GM19328 (cell line): ENCODE measurements around the gene ZNRD2.
"Not testable (repeated sequence)": the region's sequence is repeated elsewhere in the genome, so short reads cannot be mapped to it uniquely, and the experiment has no call there.

ENCODE experiments used
- ATAC-seq: cut with Tn5 transposase; IDR thresholded peaks from one replicate; pipeline ENCODE4 v1.9.1; 2021; ENCODE audit warnings: mild to moderate bottlenecking, moderate library complexity; ENCODE audit not compliant: unreplicated experiment

ZNRD2 gene, protein sequence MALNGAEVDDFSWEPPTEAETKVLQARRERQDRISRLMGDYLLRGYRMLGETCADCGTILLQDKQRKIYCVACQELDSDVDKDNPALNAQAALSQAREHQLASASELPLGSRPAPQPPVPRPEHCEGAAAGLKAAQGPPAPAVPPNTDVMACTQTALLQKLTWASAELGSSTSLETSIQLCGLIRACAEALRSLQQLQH

DNA sequence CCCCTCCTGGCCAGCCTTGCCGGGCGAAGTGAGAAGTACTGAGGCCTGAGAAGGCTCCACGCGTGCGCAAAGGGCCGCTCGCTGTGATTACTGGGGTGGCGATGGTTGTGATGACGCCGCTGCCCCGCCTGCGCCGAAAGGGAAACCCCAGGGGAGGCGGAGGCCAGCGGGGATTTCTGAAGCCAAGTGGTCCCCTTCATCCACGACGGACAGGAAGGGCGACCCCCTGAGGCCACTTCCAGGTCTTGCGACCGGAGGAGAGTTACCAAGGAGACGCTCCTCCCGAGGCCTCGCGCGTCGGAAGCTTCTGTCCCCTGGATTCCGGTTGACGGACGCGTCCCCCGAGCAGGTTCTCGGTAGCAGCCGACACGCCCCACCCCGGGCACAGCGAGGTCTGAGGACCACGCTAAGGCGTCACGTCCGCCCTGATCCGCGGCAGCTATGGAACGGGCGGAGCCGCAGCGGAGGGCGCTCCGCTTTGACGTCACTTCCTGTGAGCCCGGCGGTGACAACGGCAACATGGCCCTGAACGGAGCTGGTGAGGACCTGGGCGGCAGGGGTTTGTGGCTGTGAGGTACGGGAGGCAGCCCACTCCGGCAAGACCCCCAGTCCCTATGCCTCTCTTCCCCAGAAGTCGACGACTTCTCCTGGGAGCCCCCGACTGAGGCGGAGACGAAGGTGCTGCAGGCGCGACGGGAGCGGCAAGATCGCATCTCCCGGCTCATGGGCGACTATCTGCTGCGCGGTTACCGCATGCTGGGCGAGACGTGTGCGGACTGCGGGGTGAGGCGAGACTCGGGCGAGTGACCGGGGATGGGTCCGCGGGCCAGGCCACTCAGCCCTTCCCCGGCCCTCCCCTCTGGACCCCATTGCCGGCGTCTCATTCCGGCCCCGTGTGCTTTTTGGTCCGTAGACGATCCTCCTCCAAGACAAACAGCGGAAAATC, at the start of gene ZNRD2:
Gene ZNRD2, plus strand, starts transcription at position 505 of the 946 bp plus-strand sequence. Its CDS starts 15 bp downstream, at position 520.
- peak; percentile 57 for ATAC-seq

DNA sequence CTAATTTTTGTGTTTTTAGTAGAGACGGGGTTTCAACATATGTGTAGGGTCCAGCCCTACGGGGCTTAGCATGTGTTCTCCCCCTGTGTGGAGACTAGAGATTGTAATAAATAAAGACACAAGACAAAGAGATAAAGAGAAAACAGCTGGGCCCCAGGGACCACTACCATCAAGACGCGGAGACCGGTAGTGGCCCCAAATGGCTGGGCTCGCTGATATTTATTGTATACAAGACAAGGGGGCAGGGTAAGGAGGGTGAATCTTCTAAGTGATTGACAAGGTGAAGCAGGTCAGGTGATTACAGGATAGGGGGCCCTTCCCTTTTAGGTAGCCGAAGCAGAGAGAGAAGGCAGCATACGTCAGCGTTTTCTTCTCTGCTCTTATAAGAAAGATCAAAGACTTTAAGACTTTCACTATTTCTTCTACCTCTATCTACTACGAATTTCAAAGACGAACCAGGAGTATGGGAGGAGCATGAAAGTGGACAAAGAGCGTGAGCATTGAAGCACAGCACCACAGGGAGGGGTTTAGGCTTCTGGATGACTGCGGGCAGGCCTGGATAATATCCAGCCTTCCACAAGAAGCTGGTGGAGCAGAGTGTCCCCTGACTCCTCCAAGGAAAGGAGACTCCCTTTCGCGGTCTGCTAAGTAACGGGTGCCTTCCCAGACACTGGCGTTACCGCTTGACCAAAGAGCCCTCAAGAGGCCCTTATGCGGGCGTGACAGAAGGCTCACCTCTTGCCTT, 48.3 kb upstream of the ZNRD2 start:
- ATAC-seq: not testable (repeated sequence)

DNA sequence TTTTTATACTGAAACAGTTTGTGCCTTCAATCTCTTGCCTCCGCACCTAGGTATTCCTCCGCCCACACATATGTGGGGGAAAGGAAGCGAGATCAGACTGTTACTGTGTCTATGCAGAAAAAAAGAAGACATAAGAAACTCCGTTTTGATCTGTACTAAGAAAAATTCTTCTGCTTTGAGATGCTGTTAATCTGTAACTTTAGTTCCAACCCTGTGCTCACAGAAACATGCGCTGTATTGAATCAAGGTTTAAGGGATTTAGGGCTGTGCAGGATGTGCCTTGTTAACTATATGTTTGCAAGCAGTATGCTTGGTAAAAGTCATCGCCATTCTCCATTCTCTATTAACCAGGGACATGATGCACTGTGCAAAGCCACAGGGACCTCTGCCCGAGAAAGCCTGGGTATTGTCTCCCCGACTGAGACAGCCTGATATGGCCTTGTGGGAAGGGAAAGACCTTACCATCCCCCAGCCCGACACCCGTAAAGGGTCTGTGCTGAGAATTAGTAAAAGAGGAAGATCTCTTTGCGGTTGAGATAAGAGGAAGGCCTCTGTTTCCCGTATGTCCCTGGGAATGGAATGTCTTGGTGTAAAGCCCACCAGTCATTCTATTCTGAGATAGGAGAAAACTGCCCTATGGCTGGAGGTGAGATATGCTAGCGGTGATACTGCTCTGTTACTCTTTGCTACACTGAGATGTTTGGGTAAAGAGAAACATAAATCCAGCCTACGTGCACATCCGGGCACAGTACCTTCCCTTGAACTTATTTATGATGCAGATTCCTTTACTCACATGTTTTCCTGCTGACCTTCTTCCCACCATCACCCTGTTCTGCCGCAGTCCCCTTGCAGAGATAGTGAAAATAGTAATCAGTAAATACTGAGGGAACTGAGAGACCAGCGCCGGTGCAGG, 47.3 kb upstream of the ZNRD2 start:
- ATAC-seq: not testable (repeated sequence)

DNA sequence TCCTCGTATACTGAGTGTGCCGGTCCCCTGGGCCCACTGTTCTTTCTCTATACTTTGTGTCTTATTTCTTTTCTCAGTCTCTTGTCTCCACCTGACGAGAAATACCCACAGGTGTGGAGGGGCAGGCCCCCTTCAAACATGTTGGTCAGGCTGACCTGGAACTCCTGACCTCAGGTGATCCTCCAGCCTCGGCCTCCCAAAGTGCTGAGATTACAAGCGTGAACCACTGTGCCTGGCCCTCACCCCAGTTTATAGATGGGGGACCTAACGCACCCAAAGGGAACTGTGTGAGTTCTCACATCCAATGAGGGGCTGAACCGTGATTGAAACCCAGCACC, 46.7 kb upstream of the ZNRD2 start:
- ATAC-seq: not testable (repeated sequence)

DNA sequence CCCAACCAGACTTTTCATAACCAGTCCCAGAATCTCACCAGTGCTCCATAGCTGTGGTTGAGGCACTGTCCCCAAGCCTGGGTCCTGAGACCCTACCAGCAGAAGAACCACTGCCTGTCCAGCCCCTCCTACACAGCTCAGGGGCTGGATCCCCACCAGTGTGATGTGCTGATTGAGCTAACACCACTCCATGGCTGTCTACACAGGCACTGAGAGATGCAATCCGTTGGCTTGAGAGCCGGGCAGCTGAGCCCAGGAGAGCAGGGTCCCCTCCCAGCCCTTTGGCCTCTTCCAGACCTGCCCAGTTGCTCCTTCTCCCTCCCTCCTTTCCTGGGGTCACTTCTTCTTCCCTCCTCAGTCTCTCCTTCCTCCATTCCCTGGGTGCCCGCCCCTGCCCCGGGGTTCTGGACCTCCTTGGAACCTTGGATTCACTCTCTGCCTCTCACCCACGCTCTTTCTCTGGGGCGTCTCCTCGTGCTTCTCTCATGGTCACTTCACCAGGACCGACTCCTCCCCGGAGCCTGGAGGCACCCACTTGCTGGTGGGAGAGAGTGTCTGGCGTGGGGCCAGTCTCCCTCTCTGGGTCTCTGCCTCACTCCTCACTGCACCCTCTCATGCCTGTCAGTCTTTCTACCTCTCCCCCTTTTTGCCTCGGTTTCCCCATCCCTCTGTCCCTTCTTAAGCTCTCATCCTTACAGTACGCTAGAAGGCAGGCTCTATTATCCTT, 46.1 kb upstream of the ZNRD2 start:
- no peak for ATAC-seq

DNA sequence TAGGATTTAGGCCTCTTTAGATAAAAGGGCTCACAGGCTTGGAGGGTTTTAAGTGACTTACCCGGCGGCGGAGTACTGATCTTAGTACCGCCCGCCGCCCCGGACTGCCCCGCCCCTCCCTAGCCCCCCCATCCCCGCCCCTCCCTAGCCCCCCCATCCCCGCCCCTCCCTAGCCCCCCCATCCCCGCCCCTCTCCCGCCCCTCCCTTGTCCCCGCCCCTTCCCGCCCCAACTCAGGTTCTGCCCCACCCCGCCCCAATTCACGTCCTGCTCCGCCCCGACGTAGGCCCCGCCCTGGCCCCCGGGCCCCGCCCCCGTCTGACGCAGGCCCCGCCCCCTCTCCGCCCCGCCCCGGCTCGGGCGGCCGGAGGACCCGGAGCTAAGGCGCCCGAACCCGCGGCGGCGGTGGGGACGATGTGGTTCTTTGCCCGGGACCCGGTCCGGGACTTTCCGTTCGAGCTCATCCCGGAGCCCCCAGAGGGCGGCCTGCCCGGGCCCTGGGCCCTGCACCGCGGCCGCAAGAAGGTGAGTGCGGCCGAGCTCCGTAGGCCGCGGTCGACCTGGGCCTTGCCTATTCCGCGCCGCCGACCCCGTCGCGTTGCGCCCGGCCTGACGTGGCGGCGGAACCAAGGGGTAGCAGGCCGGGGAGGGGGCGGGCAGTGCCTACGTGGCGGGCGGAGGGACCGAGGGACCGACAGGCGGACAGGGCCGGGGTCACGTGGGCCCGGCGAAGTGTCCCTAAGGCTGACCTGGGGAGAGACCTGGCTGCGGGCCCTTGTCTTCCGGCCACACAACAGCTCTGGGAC, 45.3 kb upstream of the ZNRD2 start, which contains the start of gene SCYL1:
Gene SCYL1, plus strand, starts transcription at position 343 of the 805 bp plus-strand sequence. Its CDS starts 71 bp downstream, at position 414.
- ATAC-seq: peak; percentile 55

DNA sequence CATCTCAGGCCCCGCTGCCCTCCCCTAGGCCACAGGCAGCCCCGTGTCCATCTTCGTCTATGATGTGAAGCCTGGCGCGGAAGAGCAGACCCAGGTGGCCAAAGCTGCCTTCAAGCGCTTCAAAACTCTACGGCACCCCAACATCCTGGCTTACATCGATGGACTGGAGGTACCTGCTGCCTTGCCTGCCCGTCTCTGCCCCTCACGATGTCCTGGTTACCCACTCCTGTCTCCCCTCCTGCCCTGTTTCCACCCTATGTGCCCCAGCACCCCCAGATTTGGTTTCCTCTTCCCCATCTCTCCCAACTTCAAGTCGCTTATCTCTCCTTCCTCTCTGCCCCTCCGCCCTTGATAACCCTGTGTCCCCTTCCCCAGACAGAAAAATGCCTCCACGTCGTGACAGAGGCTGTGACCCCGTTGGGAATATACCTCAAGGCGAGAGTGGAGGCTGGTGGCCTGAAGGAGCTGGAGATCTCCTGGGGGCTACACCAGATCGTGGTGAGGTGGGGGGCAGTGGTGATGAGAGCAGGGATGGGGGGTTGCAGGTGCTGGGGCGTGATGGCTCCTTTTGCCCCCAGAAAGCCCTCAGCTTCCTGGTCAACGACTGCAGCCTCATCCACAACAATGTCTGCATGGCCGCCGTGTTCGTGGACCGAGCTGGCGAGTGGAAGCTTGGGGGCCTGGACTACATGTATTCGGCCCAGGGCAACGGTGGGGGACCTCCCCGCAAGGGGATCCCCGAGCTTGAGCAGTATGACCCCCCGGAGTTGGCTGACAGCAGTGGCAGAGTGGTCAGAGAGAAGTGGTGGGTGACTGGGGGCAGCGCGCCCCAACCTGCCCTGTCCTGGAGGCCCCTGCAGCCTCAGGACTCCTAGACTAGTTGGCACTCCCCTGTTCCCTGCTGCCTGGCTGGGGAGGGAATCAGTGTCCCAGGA, 44.5 kb upstream of the ZNRD2 start:
- ATAC-seq: no peak

DNA sequence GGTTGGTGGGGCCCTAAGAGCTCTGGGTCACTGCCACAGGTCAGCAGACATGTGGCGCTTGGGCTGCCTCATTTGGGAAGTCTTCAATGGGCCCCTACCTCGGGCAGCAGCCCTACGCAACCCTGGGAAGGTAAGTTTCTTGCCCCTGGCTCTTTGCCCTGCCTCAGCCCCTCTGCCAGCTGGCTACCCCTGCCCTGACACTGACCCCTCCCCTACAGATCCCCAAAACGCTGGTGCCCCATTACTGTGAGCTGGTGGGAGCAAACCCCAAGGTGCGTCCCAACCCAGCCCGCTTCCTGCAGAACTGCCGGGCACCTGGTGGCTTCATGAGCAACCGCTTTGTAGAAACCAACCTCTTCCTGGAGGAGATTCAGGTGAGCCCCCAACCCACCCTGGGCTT, 43.5 kb upstream of the ZNRD2 start:
- ATAC-seq: no peak

DNA sequence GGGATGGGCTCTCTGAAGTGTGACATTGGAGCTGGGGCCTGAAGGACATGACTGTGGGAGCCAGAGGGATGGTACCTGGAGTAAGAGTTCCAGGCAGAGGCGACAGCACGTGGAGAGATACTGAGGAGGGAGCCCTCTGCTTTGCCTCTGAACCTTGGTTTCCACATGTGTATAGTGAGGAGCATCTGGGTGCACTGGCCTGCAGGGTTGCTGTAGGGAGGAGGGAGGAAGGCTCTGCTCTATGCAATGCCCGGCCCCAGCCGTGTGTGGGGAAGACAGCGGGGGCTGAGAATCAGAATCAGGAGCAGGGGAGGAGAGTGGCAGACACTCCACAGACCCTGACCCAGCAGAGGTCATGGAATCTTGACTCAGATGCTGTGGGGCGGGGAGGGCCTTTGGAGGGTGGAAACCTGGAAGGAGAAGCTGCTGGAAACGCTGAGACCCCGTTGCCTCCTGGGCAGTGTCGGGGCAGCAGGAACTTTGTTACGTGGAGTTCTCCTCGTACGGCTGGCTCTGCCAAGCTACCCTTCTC, 41.4 kb upstream of the ZNRD2 start:
- ATAC-seq: no peak

DNA sequence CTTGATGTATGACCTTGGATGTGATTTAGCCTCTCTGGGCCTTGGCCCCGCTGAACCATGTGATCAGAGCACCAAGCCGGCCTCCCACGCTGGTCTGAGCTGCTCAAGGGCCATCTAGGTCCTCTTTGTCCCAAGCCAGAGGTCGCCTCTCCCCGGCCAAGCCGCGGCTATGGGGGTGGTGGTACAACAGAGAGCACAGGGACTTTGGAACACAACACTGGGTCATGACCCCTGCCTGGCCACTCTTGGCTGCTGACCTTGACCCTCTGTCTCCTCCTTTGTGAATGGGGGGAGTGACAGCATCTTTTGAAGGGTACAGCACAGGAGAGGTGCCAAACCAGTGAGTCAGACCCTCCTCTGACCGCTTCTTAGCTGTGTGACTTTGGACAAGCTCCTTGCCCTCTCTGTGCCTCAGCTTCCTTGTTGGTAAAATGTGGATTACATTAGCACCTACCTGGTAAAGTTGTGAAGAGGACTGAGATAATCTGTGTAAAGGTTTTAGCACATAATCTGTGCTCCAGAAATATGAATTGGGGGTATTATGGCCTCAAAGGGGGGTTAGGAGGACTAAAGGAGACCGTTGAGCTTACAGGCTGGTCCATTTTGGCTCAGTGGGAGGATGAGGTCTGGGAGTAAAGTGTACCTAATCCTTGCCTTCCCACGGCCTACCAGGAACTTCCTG, 40.7 kb upstream of the ZNRD2 start:
- no peak for ATAC-seq

DNA sequence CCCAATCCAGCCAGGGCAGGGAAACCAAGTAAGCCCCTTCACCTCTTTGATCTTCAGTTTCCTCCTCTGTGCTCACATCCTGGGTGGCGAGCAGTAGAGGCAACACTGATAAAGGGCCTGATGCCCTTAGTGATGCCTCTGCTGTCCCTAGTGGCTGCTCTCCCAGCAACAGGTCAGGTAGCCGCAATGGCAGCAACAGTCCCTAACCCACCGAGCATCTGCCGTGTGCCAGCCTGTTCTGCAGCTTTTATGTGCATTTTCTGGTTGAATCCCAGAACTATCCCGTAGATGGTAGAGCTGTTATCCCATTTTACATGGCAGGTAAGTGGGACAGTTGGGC, 40.1 kb upstream of the ZNRD2 start:
- ATAC-seq: no peak

DNA sequence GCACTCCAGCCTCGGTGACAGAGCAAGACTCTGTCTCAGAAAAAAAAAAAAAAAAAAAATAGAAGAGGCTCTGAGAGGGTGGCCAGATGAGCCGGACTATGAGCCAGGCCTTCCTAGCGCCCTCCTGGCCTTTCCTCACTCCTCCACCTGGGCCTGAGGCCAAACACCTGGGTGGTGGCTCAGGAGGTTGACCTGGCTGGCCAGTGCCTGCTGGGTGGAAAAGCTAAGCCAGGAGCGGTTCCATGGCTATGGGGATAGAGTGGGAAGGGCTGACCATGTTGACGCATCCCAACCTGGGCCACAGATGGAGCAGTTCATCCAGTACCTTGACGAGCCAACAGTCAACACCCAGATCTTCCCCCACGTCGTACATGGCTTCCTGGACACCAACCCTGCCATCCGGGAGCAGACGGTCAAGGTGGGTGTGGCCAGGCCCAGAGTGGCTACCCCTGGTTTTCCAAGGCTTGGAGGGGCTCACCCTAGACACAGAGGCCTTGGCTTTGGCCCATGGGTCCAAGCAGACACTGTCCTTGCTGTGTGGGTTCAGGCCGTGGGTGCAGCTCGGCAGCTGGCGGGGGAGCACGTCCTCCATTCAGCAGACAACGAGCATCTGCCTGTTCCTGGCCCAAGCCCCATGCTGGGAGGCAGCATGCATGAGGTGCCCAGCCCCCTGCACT, 37.8 kb upstream of the ZNRD2 start:
- ATAC-seq: no peak

DNA sequence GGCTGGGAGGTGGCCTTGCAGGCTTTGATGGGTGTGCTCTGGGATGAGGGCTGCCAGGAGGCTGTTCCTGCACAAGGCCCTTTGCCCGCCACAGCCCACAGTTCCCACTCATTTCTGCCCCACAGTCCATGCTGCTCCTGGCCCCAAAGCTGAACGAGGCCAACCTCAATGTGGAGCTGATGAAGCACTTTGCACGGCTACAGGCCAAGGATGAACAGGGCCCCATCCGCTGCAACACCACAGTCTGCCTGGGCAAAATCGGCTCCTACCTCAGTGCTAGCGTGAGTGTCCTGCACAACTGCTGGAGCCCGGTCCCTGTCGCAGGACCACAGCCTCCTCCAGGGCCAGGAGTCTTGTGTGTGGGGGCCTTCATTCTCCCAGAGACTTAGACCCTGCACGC, 35.2 kb upstream of the ZNRD2 start:
- ATAC-seq: no peak

DNA sequence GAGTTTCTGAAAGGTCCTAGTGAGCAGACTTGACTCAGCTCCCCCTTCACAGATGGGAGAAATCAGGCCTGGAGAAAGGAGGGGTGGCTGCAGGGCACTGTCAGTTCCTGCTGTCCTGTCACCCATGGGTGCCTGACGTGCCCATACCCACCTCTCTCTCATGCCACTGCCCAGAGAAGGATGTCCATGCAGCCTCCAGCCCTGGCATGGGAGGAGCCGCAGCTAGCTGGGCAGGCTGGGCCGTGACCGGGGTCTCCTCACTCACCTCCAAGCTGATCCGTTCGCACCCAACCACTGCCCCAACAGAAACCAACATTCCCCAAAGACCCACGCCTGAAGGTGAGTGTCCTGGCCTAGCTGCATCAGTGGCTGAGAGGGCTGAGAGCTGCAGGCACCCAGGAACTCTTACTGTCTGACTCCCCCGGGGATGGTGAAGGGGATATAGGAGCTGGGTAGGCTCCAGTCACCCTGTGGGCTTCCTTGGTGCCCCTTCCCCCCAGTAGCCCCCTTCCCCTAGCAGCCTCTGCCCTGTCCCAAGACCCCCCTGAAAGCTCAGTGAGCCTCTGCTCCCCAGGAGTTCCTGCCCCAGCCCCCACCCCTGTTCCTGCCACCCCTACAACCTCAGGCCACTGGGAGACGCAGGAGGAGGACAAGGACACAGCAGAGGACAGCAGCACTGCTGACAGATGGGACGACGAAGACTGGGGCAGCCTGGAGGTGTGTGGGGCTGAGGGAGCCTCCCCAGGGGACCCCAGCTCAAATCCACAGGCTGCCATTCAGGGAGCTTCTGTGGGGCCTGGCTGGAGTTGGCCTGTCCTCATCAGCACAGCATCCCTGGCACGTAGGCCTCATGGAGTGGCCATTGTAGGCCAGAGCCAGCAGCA, 33.6 kb upstream of the ZNRD2 start:
- ATAC-seq: no peak

DNA sequence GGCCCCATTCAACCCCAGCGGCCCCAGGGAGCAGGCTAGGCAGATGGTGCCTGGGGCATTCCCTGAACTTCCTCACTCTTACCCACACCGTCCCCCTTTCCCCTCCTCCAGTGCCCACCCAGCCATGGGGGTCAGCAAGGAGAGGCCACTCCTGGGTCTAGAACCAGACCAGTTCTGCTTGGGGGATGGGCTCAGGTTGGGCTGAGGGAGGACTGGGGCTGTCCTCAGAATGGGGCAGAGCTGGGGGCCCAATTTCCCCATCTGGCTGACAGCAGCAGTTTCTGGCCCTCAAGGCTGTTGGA, 33.0 kb upstream of the ZNRD2 start:
- ATAC-seq: no peak
